ENCODE results near the gene RELN.

Gene RELN

GRCh38 chr7:103605640-103606039 is 383.8 kb downstream of the RELN start:
- H3K9me3 ChIP-seq (ENCODE audit: control insufficient read depth, insufficient read depth, low read depth, low read length) = no peaks in the 10 kb centered on the region
- POLR2A ChIA-PET = no interaction called here
- no peak overlapping the region for H3K27ac ChIP-seq (ENCODE audit: extremely low read depth, low read depth, low read length)
- CTCF ChIA-PET = no interaction called here
- H3K4me1 ChIP-seq (ENCODE audit: control insufficient read depth, insufficient read depth, low read length) = no peaks in the 10 kb centered on the region
- TF ChIP-seq ZNF239 (tag by site-specific recombination; IDR thresholded peaks at IDR 0.05) = no peak
- no peak for TF ChIP-seq ZNF580 (tag by site-specific recombination; IDR thresholded peaks at IDR 0.05)
- TF ChIP-seq ZNF571 (tag by site-specific recombination; IDR thresholded peaks at IDR 0.05) = no peak
- TF ChIP-seq ZNF248 (tag by site-specific recombination; IDR thresholded peaks at IDR 0.05) = no peak
- TF ChIP-seq ZNF138 (tag by site-specific recombination; IDR thresholded peaks at IDR 0.05; ENCODE audit: borderline replicate concordance) = no peak
- no peak for TF ChIP-seq MEIS1 (CRISPR knock-in tag; IDR thresholded peaks at IDR 0.05; ENCODE audit: borderline replicate concordance)
- TF ChIP-seq ZNF2 (tag by site-specific recombination; IDR thresholded peaks at IDR 0.05) = no peak
- TF ChIP-seq PRDM4 (tag by site-specific recombination; IDR thresholded peaks at IDR 0.05) = no peak
- no peak for TF ChIP-seq ZBTB1 (tag by site-specific recombination; IDR thresholded peaks at IDR 0.05)
- TF ChIP-seq RBAK (tag by site-specific recombination; IDR thresholded peaks at IDR 0.05) = no peak
- TF ChIP-seq ZBTB49 (tag by site-specific recombination; IDR thresholded peaks at IDR 0.05; ENCODE audit: low read depth) = no peak
- no peak for TF ChIP-seq GFI1B (tag by site-specific recombination; IDR thresholded peaks at IDR 0.05)
- no peaks in the 10 kb centered on the region for H3K36me3 ChIP-seq (ENCODE audit: control insufficient read depth in 2 of 2, insufficient read depth in 1 of 2, low read length in 2 of 2)
- H3K4me3 ChIP-seq (ENCODE audit: low read depth, low read length) = no peak overlapping the region

GRCh38 chr7:103598326-103598905 is 391.0 kb downstream of the RELN start:
- POLR2A ChIA-PET = no interaction called here
- CTCF ChIA-PET = no interaction called here
- H3K36me3 ChIP-seq (ENCODE audit: control insufficient read depth in 2 of 2, insufficient read depth in 1 of 2, low read length in 2 of 2) = no peaks in the 10 kb centered on the region

More at GRCh38 chr7:103598326-103598905, 391.0 kb downstream of the RELN start:
- H3K27ac ChIP-seq (ENCODE audit: extremely low read depth, low read depth, low read length) = no peak overlapping the region
- no peak overlapping the region for H3K4me3 ChIP-seq (ENCODE audit: low read depth, low read length)
- H3K9me3 ChIP-seq (ENCODE audit: control insufficient read depth, insufficient read depth, low read depth, low read length) = no peaks in the 10 kb centered on the region
- TF ChIP-seq ZNF155 (tag by site-specific recombination; IDR thresholded peaks at IDR 0.05) (no peak), ZNF571 (tag by site-specific recombination; IDR thresholded peaks at IDR 0.05) (no peak), ZSCAN30 (tag by site-specific recombination; IDR thresholded peaks at IDR 0.05) (no peak), PRDM10 (tag by site-specific recombination; IDR thresholded peaks at IDR 0.05) (no peak), ZNF266 (tag by site-specific recombination; IDR thresholded peaks at IDR 0.05; ENCODE audit: low read depth) (no peak), PRDM6 (tag by site-specific recombination; IDR thresholded peaks at IDR 0.05) (no peak)
- no peaks in the 10 kb centered on the region for H3K4me1 ChIP-seq (ENCODE audit: control insufficient read depth, insufficient read depth, low read length)

Data from HEK293 (cell line).